GM18858 (cell line): Measurements from ENCODE around the gene RAB6A.

Source experiments
- ATAC-seq: cut with Tn5 transposase; IDR thresholded peaks from one replicate; pipeline ENCODE4 v1.9.1; 2021; ENCODE audit not compliant: unreplicated experiment

The RAB6A gene

DNA sequence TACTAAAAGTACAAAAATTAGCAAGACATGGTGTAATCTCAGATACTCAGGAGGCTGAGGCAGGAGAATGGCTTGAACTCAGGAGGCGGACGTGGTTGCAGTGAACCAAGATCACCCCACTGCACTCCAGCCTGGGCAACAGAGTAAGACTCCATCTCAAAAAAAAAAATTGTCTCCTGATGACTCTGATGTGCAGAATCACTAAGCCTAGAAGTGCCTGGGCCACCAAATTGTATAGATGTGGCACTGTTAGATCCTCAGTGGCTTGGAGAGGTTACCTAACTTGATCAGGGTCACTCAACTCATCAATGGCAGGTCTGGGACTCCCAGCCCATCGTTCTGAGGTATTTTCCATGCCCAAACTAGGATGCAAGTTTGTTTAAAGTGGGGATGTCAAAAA is 103.9 kb downstream of the RAB6A start:
- ATAC-seq: no peak

DNA sequence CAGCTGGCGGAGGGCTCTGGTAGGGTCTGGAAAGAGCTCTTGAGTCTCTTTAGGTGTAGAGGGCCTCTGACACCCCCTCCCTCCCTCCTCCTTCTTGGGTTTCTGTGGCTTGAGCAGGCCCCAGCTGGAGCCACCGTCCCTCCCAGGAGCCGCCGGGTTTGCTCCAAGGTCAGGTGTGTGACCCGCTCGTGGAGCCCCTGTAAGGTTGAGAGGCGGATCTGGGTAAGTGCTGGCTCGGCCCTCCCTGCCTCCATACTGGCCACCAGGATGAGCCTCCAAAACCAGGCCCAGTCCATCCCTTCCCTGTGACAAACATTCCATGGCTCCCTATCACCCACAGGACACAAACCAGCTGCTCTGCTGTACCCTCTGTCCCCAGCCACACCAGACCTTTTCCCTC is 105.2 kb downstream of the RAB6A start:
- no peak for ATAC-seq

DNA sequence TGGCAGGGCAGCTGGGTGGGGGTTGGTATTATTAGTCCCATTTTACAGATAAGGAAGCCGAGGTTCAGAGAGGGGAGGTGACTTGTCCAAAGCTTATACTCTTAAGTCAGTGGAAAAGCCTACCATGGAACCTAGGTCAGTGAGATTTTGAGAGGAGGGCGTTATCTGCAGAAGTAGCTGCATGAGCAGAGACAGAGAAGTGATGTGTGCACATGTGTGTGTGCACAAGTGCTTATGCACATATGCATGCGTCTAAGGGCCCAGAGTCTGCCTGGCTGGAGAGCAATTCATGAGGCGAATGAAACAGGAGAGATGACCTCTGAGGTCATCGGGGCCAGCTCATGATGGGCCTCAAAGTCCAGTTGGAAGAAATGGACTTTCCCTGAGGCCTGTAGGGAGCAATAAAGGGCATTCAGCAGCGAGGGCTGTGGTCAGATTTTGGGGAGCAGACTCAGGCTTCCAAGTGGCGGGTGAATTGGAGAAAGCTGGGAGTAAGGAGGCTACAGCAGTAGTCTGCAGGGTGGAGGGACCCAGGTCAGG is 106.3 kb downstream of the RAB6A start:
- no peak for ATAC-seq

DNA sequence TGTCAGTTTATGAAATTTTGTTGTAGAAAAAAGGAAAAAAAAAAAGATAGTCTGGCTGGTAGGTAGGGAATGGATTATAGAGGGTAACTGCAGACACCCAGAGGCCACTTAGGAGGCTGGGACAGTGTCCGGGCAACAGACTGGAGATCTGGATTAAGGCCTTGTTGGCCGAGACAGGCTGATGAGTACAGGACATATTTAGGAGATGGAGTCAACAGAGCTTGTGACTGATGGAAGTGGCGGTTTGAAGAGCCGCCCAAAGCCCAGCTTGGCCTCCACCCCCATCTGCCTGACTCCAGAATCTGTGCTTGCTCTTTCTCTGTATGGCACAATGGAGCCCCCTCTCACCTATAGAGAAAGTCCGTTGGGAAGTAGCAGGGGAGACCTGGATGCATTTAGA is 106.9 kb downstream of the RAB6A start:
- no peak for ATAC-seq

DNA sequence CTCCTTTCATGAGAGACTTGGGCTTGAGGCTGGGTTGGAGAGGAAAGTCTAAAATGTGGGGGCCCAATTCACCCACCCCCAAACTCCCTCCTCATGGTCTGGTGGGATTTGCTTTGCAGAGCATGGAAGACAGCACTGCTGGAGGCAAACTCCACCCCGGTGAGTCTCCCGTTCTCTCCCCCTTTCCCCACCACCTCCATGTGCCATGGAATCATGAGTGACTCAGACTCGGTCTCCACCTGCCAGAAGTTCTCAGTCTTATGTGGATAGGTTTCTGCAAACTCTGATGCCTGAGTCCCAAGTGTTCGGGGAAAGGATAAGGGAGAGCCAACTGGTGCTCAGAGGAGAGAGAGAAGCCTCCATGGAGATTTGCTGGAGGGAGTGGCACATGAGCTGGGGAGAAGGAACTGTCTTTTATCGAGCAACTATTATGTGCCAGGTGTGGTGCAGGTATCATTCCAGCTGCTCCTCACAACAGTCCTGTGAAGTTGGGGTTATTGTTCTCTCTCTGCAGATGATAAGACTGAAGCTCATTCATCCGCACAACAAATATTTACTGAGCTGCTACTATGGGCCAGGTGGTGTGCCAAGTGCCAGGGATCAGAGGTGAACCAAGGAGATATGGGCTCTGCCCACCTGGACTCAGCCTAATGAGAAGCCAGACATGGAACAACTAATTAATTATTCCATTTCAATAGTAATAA is 107.9 kb downstream of the RAB6A start:
- ATAC-seq: no peak

DNA sequence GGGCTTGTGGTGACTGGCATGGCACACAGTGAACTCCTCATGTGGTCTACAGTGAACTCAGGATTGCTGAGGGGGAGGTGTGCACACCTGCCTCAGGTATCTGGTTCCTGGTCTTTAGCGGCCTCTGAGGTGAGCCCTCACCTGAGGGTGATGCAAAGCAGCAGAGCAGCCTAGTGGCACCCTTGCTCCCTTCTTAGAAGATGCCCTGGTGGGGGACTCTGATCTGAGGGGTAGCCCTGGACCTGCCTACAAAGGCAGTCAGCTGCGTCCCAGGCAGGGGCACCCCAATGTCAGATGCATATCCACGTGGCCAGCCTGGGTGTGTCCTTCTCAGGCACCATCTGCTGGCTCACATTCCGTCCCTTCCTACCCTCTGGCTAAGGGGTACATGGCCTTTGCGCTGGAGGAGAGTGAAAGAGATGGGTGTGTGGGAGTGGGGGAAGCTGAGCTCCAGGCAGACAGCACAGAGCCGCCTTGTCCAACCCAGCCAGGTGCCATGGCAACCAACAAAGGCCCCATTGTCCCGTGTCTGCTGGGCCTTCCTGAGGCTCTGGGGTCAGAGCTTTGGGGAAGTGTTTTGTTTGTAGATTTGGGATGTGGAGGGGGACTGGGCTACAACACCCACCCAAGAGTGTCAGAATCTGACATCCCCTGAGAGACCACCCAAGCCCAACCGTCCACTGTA is 108.7 kb downstream of the RAB6A start:
- no peak for ATAC-seq

DNA sequence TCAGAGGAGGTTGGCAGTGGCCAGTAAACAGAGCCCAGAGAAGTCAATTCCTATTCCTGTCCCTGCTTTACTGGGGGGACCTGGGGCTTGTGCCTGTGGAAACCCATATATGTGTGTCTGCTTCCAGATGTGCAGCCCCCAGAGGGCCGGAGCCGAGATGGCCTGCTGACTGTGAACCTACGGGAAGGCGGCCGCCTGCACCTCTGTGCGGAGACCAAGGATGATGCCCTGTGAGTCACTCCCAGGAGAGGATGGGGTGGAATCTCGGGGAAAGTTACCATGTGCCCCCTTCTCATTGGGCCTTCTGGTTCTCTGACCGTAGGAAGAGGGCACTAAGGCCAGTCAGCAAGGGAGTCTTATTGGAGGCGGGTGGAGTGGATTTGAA is 109.2 kb downstream of the RAB6A start:
- no peak for ATAC-seq

DNA sequence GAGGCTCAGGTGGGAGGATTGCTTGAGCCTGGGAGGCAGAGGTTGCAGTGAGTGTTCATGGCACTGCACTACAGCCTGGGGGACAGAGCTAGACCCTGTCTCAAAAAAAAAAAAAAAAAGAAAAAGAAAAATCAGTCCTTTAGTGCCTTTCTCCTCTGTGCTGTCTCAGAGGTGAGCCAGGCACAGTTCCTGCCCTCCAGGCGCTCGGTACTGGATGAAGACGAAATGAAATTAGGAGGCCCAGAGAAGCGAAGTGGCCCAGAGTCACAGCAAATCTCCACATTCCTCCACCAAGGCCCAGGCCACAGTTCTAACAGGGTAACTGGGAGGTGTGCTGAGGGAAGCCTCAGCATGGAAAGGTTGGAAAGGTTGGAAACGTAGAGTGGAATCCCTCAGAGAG is 109.6 kb downstream of the RAB6A start:
- no peak for ATAC-seq

DNA sequence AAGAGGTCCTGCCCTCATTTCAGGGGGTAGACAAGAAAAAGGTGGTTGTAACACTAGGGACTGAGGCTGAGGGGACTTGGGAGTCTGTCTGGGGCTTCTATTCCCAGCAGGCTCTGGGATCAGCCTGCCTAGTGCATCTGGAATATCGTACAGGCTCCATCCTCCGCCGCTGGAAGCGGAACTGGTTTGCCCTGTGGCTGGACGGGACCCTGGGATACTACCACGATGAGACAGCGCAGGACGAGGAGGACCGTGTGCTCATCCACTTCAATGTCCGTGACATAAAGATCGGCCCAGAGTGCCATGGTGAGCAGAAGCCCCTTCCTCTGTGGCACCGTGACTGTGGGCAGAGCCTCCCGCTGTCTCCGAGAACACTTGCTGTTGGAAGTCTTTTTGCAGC is 110.5 kb downstream of the RAB6A start:
- ATAC-seq: no peak

DNA sequence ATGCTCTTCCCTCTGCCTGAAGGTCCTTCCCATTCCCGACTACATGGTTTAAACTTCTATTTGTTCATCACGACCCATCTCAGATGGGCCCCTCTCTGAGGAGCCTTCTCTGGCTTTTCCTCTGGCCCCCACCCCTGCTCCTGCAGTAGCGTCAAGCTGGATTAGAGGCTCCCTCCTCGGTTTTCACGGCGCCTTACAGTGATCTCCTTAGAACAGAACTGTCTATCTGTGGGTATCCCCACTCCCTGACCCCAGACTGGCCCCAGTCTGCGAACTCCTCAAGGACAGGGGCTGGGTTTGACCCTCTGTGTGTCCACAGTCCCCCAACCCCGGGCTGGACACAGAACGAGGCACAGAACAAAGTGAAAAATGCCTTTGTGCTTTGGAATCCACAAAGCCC is 111.7 kb downstream of the RAB6A start:
- no peak for ATAC-seq

DNA sequence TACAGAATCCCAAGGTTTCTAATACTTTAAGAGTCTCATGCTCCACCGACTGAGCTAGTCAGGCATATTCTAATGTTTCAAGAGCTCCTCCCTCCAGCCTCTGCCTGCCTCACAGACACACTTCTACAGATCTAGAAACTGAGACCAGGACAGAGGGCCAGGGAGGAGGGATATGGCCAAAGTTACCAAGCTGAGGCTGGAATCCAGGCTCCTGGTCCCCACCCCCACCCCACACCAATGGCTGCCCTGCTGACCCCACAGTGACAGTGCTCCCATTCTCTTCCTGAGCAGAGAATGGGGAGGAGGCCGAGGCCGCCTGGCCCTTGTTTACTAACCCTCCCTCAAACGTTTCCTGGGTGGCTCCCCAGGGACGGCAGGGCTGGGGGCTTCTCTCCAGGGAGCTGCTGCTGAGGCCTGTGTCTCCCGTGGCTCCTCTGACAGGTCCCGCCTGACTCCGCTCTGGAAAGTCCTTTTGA is 112.3 kb downstream of the RAB6A start:
- ATAC-seq: no peak

DNA sequence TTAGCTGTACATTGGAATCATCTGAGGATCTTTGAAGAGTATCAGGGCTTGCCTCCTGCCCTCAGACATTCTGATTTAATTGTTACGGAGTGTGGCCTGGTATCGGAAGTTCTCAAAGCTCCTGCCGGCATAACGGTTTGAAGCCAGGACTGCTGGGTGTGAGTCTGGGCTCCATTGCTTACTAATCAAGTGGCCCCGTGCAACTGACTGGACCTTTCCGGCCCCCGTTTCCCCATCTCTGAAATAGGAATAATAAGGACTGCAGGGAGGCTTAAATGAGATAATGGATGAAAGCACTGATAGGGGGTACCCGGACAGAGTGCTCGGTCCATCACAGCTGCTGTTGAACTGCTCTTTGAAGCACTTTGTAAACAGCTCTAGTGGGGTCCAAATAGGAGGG is 112.8 kb downstream of the RAB6A start:
- ATAC-seq: no peak

DNA sequence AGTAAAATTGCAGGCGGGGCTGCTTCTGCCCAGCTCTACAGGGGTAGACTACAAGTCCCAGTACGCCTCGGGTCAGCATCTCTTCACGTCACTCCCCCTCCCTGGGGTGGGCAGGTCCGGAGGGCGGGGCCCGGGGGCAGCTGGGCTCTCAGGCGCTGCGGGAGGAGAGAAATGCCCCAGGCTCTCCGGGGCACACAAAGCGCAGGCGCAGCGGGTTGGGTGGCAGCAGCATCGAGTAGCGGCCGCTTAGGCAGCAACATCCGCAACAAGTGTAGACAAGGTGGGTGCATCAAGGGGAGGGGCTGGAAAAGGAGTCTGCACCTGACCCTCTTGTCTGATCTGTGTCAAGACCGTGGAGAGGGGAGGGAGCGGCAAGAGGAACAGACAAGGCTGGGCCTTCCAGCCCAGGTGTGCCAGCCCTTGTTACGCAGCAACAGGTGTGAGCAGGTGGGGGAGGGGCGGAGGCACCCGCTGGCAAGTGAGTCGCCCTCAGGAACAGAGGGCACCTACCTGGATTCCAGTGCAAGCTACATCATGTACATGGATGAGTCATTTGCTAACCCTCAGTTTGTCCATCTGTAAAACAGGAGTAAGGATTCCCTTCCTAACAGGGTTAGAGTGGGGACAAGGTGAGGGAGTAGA is 113.3 kb downstream of the RAB6A start:
- peak; percentile 68 for ATAC-seq

DNA sequence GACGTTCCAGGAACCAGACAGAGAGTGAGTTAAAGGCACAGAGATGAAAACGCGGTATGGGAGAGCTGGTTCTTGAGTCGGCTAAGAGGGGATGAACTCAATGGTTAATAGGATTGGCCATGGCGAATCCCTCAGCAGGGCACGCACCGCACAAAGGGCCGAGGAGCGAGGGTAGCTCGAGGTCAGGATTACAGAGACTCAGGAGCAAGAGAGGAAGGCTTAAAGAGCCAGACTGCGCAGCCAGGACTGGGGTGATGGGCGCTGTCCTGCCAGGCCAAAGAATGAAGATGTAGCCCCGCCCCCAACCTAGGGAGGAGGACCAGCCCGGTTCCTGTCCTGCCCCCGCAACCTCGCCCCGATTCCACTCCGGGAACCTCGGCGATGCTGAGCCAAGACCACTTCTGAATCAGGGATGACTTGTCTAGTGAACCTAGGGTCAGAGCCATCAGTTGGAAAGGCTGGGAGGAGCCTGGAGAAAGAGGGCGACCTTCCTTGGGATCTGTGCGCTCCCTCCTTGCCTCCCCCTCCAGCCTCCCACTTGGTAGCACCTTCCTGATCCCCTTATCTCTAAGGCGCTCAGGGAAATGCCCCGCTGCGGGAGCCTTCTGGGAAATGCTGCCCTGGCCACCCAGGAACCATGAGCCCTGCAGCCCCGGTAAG is 114.8 kb downstream of the RAB6A start, which contains the start of gene PLEKHB1:
Gene PLEKHB1 (plus strand): TSS at position 610 of the 660 bp plus-strand sequence. CDS start 28 bp downstream, at position 638.
- ATAC-seq: no peak

DNA sequence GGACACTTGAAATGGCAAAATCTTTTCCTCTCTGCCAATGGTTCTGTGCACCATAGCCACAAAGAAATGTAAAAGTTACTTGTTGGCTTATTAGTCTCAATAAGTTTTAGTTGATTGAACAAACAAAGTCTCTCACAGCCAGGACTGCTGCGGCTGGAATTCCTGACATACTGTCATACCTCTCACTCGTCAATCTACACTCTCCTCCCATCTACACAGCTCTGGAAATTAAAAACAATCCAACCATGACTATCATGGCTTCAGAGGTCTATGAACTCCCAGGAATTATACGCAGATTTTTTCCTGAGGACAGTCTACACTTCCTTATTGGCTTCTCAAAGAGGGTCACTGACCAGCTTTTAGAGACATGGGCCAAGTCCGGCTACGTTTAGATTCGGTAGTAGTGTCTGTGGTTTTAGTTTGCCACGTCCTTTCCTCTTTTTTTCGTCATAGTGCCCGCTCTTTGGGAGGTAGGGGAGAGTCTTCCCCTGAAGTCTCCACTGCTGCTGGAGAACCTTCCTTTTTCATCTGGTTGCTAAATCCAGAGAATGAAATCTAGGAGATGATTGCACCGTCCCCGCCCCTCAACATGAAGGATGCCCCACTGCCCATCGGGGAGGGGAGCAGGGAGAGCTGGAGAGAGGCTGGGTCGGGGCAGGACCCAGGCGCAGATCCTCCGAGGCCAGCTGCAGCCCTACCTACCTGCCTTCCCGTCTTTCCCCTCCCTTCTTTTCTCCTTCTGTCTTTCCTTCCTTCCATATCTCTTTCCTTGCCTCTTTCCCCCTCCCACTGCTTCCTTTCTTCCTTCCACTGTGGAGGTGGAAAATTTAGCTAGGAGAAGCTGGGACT is 115.5 kb downstream of the RAB6A start:
- no peak for ATAC-seq

DNA sequence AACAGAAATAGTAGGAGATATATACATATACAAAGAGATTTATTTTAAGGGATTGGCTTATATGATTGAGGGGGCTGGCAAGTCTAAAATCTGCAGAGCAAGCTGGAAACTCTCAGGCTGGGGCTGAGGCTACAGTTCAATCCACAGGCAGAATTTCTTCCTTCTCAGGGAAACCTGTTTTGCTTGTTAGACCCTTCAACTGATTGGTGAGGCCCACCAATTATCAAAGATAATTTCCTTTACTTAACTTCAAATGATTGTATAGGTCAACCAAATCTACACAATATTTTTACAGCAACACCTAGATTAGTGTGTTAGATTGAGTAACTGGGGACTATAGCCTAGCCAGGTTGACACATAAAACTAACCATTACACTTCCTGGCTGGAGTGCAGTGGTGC is 119.2 kb downstream of the RAB6A start:
- no peak for ATAC-seq

DNA sequence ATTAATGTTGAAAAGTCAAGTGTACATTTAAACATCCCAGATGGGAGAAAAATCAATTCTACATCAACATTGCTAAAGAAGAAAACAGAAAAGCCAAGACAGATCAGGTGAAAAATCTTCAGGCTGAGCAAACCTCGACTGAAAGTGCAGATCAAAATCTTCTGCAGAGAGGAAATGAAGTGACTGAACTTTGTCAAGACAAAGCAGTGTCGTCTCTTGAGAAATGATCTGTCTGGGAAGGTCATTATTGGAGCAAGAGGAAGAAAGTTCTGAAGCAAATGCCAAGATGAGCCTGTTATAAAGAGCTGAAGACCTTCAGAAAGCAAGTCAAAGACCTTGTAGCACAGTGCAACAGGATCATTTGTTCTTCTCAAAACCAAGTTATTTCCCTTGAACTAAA is 120.3 kb downstream of the RAB6A start:
- no peak for ATAC-seq

DNA sequence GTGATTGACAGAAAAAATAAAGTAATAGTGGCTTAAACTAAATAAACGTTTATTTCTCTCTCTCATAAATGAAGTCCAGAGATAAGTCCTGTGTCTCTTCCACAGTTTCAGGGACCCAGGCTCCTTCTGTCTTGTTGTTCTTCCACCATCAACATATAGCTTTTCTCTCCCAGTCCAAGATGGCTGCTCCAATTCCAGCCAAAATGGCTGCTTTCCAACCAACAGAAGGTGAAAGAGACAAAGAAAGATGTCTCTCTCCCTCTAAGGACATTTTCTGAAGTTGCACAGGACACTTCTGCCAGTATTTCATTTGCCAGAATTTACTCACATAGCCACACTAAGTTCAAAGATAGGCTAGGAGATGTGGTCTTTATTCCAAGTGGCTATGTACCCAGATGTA is 123.9 kb downstream of the RAB6A start:
- no peak for ATAC-seq

DNA sequence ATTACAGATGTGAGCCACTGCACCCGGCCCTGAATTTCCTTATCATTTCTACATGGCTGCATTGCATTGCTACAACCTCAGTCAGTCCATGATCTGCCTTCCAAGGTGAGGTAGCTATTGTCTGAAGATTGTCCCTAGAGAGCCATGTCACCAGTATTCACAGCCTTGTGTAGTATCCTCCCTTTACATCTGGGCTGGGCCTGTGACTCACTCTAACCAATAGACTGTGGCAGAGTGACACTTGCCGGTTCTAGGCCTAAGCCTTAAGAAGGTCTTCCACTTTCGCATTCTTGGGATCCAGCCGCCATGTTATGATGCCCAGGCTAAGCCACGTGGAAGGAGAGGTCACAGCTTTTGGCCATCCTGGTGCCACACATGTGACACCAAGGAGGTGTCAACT is 124.6 kb downstream of the RAB6A start:
- ATAC-seq: no peak

DNA sequence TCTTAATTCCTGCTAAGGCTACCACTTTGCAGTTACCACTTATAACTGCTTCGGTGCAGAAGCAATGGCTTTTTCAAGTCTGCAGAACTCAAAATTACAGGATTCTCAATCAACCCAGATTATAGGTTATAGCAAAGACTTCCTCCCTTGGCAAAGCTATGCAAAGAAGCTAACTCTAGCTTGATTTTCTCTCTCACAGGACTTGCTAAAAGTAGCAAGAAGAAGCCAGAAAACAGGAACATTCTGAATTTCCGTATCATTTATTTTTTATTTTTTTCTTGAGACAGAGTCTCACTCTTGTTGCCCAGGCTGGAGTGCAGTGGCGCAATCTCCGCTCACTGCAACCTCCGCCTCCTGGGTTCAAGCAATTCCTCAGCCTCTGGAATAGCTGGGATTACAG is 125.2 kb downstream of the RAB6A start:
- ATAC-seq: no peak
